Right atrium auricular region (tissue), 2 donors: ENCODE results near the gene SVIL. TPM values are rescaled to one million over a fixed set of nuclear protein-coding genes. Genes with fewer than 3 reads are reported as not detected.
"Not testable (repeated sequence)": the region's sequence is repeated elsewhere in the genome, so short reads cannot be mapped to it uniquely, and the experiment has no call there.

Experiments used
- DNase-seq: peaks from one replicate; pipeline ENCODE4 v3.0.0-alpha.2; 2019; ENCODE audit warnings: low spot score
- H3K27ac ChIP-seq, 2 donors: fragments of 200-600 bp; sonication (generic); 1 replicate in 1 of 2; 2 replicates in 1 of 2; pipeline ENCODE4 v1.5.1; 2016 to 2019
- H3K27me3 ChIP-seq, 2 donors: fragments of 200-600 bp; sonication (generic); one replicate each; pipeline versions ENCODE4 v1.5.1 to v1.6.0; 2017 to 2019
- H3K36me3 ChIP-seq: fragments of 200-600 bp; sonication (generic); one replicate; pipeline ENCODE4 v1.5.1; 2016
- H3K4me1 ChIP-seq, 2 donors: fragments of 200-600 bp; sonication (generic); one replicate each; pipeline versions ENCODE4 v1.5.1 to v1.6.0; 2017 to 2019
- H3K4me3 ChIP-seq, 2 donors: fragments of 200-600 bp; sonication (generic); 1 replicate in 1 of 2; 2 replicates in 1 of 2; pipeline ENCODE4 v1.5.1; 2017 to 2019; ENCODE audit warnings: mild to moderate bottlenecking in 1 of 2, moderate library complexity in 1 of 2
- H3K9me3 ChIP-seq, 2 donors: fragments of 200-600 bp; sonication (generic); one replicate each; pipeline ENCODE4 v1.5.1; 2019
- CTCF ChIP-seq, 2 donors: fragments of 200-600 bp; sonication (generic); IDR thresholded peaks; one replicate each; pipeline ENCODE4 v1.5.1; 2019; ENCODE audit warnings: antibody characterized with exemption in 2 of 2
- total RNA-seq, 2 donors: library from RNA; depleted of rRNA; stranded (reverse); fragments of >200 nt; gene quantifications; one replicate each; pipeline ENCODE4 v1.1.0, GENCODE V29; 2016

Gene SVIL
- total RNA-seq, 2 donors from 2014 or later = 260 to 340 TPM

- Histone ChIP-seq H3K4me1 (peaks cover 0 to 61% of the 10 kb centered on the region in 2 donors), H3K4me3 (no peak overlapping the region), H3K27me3 (no peaks in the 10 kb centered on the region), H3K9me3 (no peaks in the 10 kb centered on the region), H3K36me3 (peaks cover 4% of the 10 kb centered on the region), H3K27ac (peak overlapping the region in 1 of 2 donors; percentile 76)
- no peak for DNase-seq
- TF ChIP-seq CTCF (IDR thresholded peaks at IDR 0.05) = no peak
Measured at GRCh38 chr10:29613196-29613595, 21.6 kb downstream of the SVIL start.

DNA sequence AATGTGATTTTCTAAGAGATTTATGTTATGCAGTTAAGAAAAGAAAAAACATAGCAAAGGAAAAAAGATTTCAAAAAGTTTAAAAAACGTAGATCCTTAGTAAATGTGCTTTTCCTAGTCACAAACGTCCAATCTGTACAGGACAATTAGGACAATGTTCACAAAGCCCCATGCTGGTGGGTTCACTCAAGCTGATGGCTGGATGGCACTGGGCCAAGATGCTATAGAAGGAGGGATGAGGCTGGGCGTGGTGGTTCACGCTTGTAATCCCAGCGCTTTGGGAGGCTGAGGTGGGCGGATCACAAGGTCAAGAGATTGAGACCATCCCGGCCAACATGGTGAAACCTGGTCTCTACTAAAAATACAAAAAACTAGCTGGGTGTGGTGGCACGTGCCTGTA lies 22.1 kb downstream of the SVIL start:
- Histone ChIP-seq H3K9me3 (no peaks in the 10 kb centered on the region), H3K4me3 (no peak overlapping the region), H3K27me3 (no peaks in the 10 kb centered on the region), H3K36me3 (peaks cover 4% of the 10 kb centered on the region), H3K4me1 (peaks cover 0 to 61% of the 10 kb centered on the region in 2 donors), H3K27ac (peak overlapping the region; percentile 46 to 76)
- no peak for TF ChIP-seq CTCF (IDR thresholded peaks at IDR 0.05)
- no peak for DNase-seq

- peaks cover 4% of the 10 kb centered on the region for H3K36me3 ChIP-seq
- TF ChIP-seq CTCF (IDR thresholded peaks at IDR 0.05) = no peak
- no peak overlapping the region for H3K4me3 ChIP-seq
- peak overlapping the region; percentile 46 to 76 for H3K27ac ChIP-seq
- DNase-seq = no peak
- H3K4me1 ChIP-seq = peaks cover 0 to 62% of the 10 kb centered on the region in 2 donors
- no peaks in the 10 kb centered on the region for H3K27me3 ChIP-seq
- H3K9me3 ChIP-seq = no peaks in the 10 kb centered on the region
Measured at GRCh38 chr10:29611781-29612381, 22.9 kb downstream of the SVIL start.

- Histone ChIP-seq H3K36me3 (peaks cover 4% of the 10 kb centered on the region), H3K4me1 (peaks cover 0 to 54% of the 10 kb centered on the region in 2 donors), H3K9me3 (no peaks in the 10 kb centered on the region), H3K27me3 (no peaks in the 10 kb centered on the region), H3K4me3 (no peak overlapping the region), H3K27ac (peak overlapping the region; percentile 46 to 76)
- TF ChIP-seq CTCF (IDR thresholded peaks at IDR 0.05) = no peak
- DNase-seq = peak; percentile 34
Measured at GRCh38 chr10:29610876-29611647, 23.7 kb downstream of the SVIL start.

- H3K27me3 ChIP-seq, DNase-seq, H3K36me3 ChIP-seq, H3K9me3 ChIP-seq, H3K4me3 ChIP-seq: not testable (repeated sequence)
- Histone ChIP-seq H3K27ac (peak overlapping the region; percentile 39 to 76), H3K4me1 (peaks cover 0 to 54% of the 10 kb centered on the region in 2 donors)
Measured at GRCh38 chr10:29610331-29610730, 24.4 kb downstream of the SVIL start.

DNA sequence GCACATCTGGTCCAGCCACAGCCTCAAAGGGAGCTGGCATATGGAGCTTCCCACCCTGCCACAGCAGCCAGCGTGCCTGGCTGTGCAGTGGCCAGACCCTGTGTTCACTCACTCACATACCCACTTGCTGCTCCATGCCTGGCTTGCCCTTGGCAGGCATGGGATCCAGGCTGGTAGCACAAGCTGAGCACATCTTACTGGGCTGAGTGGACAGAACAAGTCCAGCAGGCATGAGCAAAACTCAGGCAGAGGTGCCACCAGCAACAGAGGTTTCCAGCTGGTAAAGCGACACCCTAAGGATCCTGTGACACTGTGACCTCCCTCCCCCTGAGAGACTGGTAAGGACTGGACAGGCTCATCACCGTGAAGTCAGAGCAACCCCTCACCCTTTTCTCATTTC lies 25.1 kb downstream of the SVIL start:
- H3K4me1 ChIP-seq = peaks cover 0 to 54% of the 10 kb centered on the region in 2 donors
- H3K9me3 ChIP-seq = no peaks in the 10 kb centered on the region
- H3K27me3 ChIP-seq = no peaks in the 10 kb centered on the region
- no peak for TF ChIP-seq CTCF (IDR thresholded peaks at IDR 0.05)
- H3K27ac ChIP-seq = peak overlapping the region; percentile 39 to 76
- peak; percentile 56 for DNase-seq
- no peak overlapping the region for H3K4me3 ChIP-seq
- peaks cover 4% of the 10 kb centered on the region for H3K36me3 ChIP-seq
